HL-60 (cell line): ENCODE results near the gene INO80.

Experiments used
- DNase-seq, 2 experiments: peaks; one replicate each; pipeline ENCODE4 v3.0.0-alpha.2; 2010 to 2020; ENCODE audit warnings: low read depth in 1 of 2, low spot score in 1 of 2
- H3K27ac ChIP-seq: fragments of 250-450 bp; sonication (Bioruptor Pico); replicated peaks from 2 replicates; pipeline ENCODE4 v1.5.1; 2020; ENCODE audit warnings: mild to moderate bottlenecking, moderate library complexity
- H3K27me3 ChIP-seq: fragments of 250-450 bp; sonication (Bioruptor Pico); 2 replicates; pipeline ENCODE4 v1.5.1; 2021; ENCODE audit warnings: mild to moderate bottlenecking, moderate library complexity; ENCODE audit not compliant: insufficient read depth, poor library complexity, severe bottlenecking
- H3K4me3 ChIP-seq: replicated peaks from 2 replicates; pipeline ENCODE4 v1.5.1; 2011; ENCODE audit warnings: mild to moderate bottlenecking, control low read depth, low read length; ENCODE audit not compliant: insufficient read depth
- CTCF ChIP-seq: IDR thresholded peaks from one replicate; pipeline ENCODE4 v1.5.1; 2011; ENCODE audit warnings: low read length, control low read depth, inconsistent platforms; ENCODE audit not compliant: insufficient read depth
- GABPA ChIP-seq: IDR thresholded peaks from 2 replicates; pipeline ENCODE4 v1.6.1; 2012; ENCODE audit warnings: low read depth
- POLR2AphosphoS5 ChIP-seq: IDR thresholded peaks from 2 replicates; pipeline ENCODE4 v1.6.1; 2012; ENCODE audit warnings: low read depth
- REST ChIP-seq: IDR thresholded peaks from 2 replicates; pipeline ENCODE4 v1.6.1; 2012; ENCODE audit warnings: low read depth; ENCODE audit not compliant: insufficient replicate concordance
- SPI1 ChIP-seq: IDR thresholded peaks from 2 replicates; pipeline ENCODE4 v1.6.1; 2012; ENCODE audit warnings: low read depth, mild to moderate bottlenecking, borderline replicate concordance

INO80 gene

DNA sequence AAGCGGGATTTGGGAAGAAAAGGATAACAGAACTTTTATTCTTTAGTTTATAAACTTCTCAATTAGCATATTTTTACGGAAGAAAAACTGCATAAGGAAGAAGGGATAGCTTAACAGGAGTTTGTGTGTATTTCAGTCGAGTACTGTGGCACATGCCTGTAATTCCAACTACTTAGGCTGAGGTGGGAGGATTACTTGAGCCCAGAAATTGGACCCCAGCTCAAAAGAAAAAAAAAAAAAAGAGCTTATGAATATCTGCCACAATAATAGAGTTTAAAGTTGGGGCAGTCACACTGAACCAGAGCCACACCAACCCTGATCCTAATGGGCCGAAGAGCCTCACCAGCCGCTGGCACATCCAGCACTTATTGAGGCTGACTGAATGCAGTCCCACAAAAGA is 131.7 kb downstream of the INO80 start:
- TF ChIP-seq SPI1 (no peak), GABPA (no peak), POLR2AphosphoS5 (no peak), REST (no peak), CTCF (no peak)
- H3K27me3 ChIP-seq, result no peaks in the 10 kb centered on the region
- H3K27ac ChIP-seq, result no peak overlapping the region
- H3K4me3 ChIP-seq, result no peak overlapping the region
- no peak for DNase-seq

GRCh38 chr15:40982855-40983254 is 133.2 kb downstream of the INO80 start:
- no peak for TF ChIP-seq POLR2AphosphoS5
- no peak for TF ChIP-seq SPI1
- TF ChIP-seq REST, result no peak
- no peak for TF ChIP-seq CTCF
- no peak for TF ChIP-seq GABPA
- Histone ChIP-seq H3K27me3 (no peaks in the 10 kb centered on the region), H3K4me3 (no peak overlapping the region), H3K27ac (no peak overlapping the region)
- DNase-seq, result no peak

- H3K27ac ChIP-seq, result no peak overlapping the region
- no peak for DNase-seq
Measured at GRCh38 chr15:40981186-40981585, 134.9 kb downstream of the INO80 start.

More at GRCh38 chr15:40981186-40981585, 134.9 kb downstream of the INO80 start:
- no peaks in the 10 kb centered on the region for H3K27me3 ChIP-seq
- TF ChIP-seq POLR2AphosphoS5 (no peak), SPI1 (no peak), REST (no peak), CTCF (no peak), GABPA (no peak)
- no peak overlapping the region for H3K4me3 ChIP-seq
